GM12873 (cell line): ENCODE measurements around the gene TRIM52.

ENCODE experiments used
- CTCF ChIP-seq: IDR thresholded peaks from 2 replicates; pipeline ENCODE4 v1.5.1; 2012; ENCODE audit warnings: low read depth, mild to moderate bottlenecking, moderate library complexity, low read length, control low read depth; ENCODE audit not compliant: insufficient read depth; ENCODE audit errors: missing control alignments

Gene TRIM52

GRCh38 chr5:181243564-181244343 is 17.2 kb downstream of the TRIM52 start, which contains the start of gene RACK1:
TSS of gene RACK1 (minus strand) at chr5:181243906. CDS start at chr5:181243800, 106 bp downstream.
- TF ChIP-seq CTCF = no peak

- no peak for TF ChIP-seq CTCF
Measured at GRCh38 chr5:181243018-181243563, 17.9 kb downstream of the TRIM52 start.

GRCh38 chr5:181242031-181242451 is 18.9 kb downstream of the TRIM52 start:
- no peak for TF ChIP-seq CTCF

GRCh38 chr5:181241393-181241975 is 19.5 kb downstream of the TRIM52 start:
- no peak for TF ChIP-seq CTCF

GRCh38 chr5:181239062-181239663 is 21.8 kb downstream of the TRIM52 start:
- no peak for TF ChIP-seq CTCF

GRCh38 chr5:181237729-181238385 is 23.1 kb downstream of the TRIM52 start:
- TF ChIP-seq CTCF = no peak
